Small intestine (tissue), 7 donors: ENCODE data around the gene LONRF3. TPM values are rescaled to one million over a fixed set of nuclear protein-coding genes. Genes with fewer than 3 reads are reported as not detected.
"Not testable (repeated sequence)": the region's sequence is repeated elsewhere in the genome, so short reads cannot be mapped to it uniquely, and the experiment has no call there.

ENCODE experiments used
- DNase-seq, 2 donors: peaks; one replicate each; pipeline versions ENCODE4 v3.0.0 to v3.0.0-alpha.2; 2013
- FAIRE-seq: peaks from 2 replicates; lab custom pipeline; 2012; peaks lifted over from hg19 to GRCh38; lab: Jason Lieb, UNC
- H3K27ac ChIP-seq, 3 donors: one replicate each; pipeline ENCODE4 v1.5.1; 2013; ENCODE audit warnings: low read length in 2 of 3, mild to moderate bottlenecking in 2 of 3, control low read depth in 1 of 3, inconsistent platforms in 1 of 3, low read depth in 1 of 3, moderate library complexity in 1 of 3
- H3K27me3 ChIP-seq, 3 donors: one replicate each; pipeline ENCODE4 v1.6.1; 2013; ENCODE audit warnings: low read length in 3 of 3, inconsistent platforms in 1 of 3; ENCODE audit not compliant: control insufficient read depth in 3 of 3, insufficient read depth in 3 of 3
- H3K36me3 ChIP-seq, 3 donors: one replicate each; pipeline ENCODE4 v1.6.1; 2013; ENCODE audit warnings: low read length in 3 of 3, inconsistent platforms in 1 of 3, low read depth in 1 of 3, mild to moderate bottlenecking in 1 of 3, moderate library complexity in 1 of 3; ENCODE audit not compliant: control insufficient read depth in 3 of 3, insufficient read depth in 2 of 3
- H3K4me1 ChIP-seq, 3 donors: one replicate each; pipeline ENCODE4 v1.6.1; 2013; ENCODE audit warnings: low read length in 2 of 3, inconsistent platforms in 1 of 3, low read depth in 1 of 3, mild to moderate bottlenecking in 1 of 3, moderate library complexity in 1 of 3; ENCODE audit not compliant: control insufficient read depth in 3 of 3, insufficient read depth in 2 of 3
- H3K4me3 ChIP-seq, 3 donors: one replicate each; pipeline ENCODE4 v1.5.1; 2013; ENCODE audit warnings: low read length in 3 of 3, control low read depth in 1 of 3, inconsistent platforms in 1 of 3, low read depth in 1 of 3, mild to moderate bottlenecking in 1 of 3, moderate library complexity in 1 of 3
- H3K9me3 ChIP-seq, 2 donors: one replicate each; pipeline ENCODE4 v1.6.1; 2013; ENCODE audit warnings: low read depth in 1 of 2, low read length in 1 of 2; ENCODE audit not compliant: control insufficient read depth in 2 of 2, insufficient read depth in 1 of 2
- WGBS, 3 donors: extraction: QIAGEN DNeasy Blood & Tissue Kit; methylation state at CpG; one replicate each; pipeline ENCODE4 v1.1.7; 2013; 5-methylcytosine and 5-hydroxymethylcytosine counted together
- polyA plus RNA-seq, 4 donors: library from polyadenylated mRNA; stranded (reverse) in 3 of 4; unstranded in 1 of 4; fragments of 200-250 nt in 3 of 4; fragments of 120-200 nt in 1 of 4; gene quantifications; one replicate each; pipeline versions ENCODE4 v1.2.1 to v1.2.3, GENCODE V29; 2013
- donor health status: healthy with polysubstance abuse.
- donor health status: control.
- donor health status: control.
- donor health status: Bipolar disorder and iron deficiency.
- donor health status: healthy.

Gene LONRF3
- polyA plus RNA-seq, 4 donors, result 2.0 to 3.4 (median 2.3) TPM

DNA sequence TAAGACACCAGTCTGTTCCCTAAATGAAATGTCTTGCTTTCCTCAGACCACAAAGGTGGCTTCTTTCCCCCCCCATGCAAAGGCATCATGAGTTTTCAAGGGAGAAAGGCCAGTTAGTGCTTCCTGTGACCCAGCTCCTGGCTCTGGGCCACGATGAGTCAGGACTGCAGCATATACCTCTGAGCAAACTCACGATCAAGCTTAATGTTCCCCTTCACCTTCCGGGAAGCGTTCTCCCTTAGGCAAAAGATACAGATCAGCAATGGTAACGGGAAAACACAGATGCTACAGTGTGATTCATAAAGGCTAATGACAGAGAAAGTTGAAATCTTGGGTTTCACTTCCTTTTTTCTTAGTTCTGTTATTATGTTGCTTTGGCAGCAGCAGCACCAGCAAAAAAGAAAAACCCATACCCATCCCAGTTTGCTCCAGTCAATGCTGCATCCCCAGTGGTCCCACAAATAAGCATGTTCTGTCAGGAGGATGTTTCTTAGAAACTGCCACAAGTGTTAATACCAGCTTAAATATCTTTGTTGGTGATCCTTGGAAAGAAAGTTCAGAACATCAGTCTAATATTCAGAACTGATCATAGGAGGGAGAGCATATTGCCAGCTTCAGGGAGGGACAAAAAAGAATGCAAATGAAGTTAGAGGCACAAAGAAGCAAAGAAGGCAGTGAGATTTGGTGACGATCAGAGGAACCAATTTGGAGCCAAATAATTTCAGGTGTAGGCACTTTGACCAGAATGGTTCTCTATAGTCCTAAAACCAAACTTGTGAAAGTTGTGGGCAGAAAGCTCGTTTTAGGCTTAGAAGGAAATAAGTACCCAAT, 41.2 kb downstream of the LONRF3 start:
- H3K27ac ChIP-seq, result no peak overlapping the region
- 37 to 44% (median 39%) methylated on average over 7 of the region's 7 CpGs for WGBS, 3 donors
- H3K4me1 ChIP-seq, result no peaks in the 10 kb centered on the region
- H3K4me3 ChIP-seq, result no peak overlapping the region
- H3K27me3 ChIP-seq, result no peaks in the 10 kb centered on the region
- FAIRE-seq, result no peak
- H3K36me3 ChIP-seq, result peaks cover 0 to 11% (median 0%) of the 10 kb centered on the region in 3 donors
- H3K9me3 ChIP-seq, result no peaks in the 10 kb centered on the region
- DNase-seq, result peak in 1 of 2 donors; percentile 15

DNA sequence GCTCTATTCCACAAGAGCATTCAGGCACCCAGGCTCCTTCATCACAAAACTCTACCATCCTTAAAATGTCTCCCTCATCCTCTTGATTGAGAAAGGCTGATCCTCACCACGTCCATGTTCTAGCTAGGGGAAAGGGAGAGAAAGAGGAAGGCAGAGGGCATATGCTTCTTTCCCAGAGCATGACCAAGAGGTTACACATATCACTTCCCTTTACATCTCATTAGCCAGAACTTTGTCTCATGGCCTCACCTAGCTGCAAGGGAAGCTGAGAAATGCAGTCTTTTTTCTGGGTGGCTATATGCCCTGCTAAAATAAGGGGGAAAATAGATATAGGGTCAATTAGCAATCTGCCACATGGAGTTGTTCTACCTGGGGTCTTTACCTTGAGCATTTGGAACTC, 42.7 kb downstream of the LONRF3 start:
- no peak for FAIRE-seq
- no peak overlapping the region for H3K27ac ChIP-seq
- whole genome bisulfite sequencing, 3 donors, result 43 to 100% (median 77%) methylated on average over 1 of the region's 1 CpG
- no peaks in the 10 kb centered on the region for H3K27me3 ChIP-seq
- H3K4me3 ChIP-seq, result no peak overlapping the region
- H3K4me1 ChIP-seq, result no peaks in the 10 kb centered on the region
- H3K9me3 ChIP-seq, result no peaks in the 10 kb centered on the region
- no peak for DNase-seq
- H3K36me3 ChIP-seq, result peaks cover 0 to 8% (median 0%) of the 10 kb centered on the region in 3 donors

DNA sequence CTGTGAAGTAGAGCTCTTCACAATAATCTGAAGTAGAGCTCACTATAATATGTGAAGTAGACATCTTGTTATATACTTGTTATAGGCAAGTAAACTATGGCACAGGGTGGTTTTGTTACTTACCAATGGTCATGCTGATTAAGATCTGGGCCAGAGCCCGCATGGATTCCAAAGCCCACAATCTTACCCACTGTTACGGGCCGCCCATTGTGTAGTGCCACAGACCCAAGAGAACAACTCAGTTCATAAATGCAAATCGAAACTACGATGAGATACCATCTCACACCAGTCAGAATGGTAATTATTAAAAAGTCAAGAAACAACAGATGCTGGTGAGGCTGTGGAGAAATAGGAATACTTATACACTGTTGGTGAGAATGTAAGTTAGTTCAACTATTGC, 51.5 kb downstream of the LONRF3 start:
- Histone ChIP-seq H3K27ac (no peak overlapping the region), H3K27me3 (no peaks in the 10 kb centered on the region), H3K4me1 (no peaks in the 10 kb centered on the region), H3K9me3 (no peaks in the 10 kb centered on the region), H3K36me3 (no peaks in the 10 kb centered on the region), H3K4me3 (no peak overlapping the region)
- no peak for DNase-seq
- 93 to 97% (median 94%) methylated on average over 5 of the region's 5 CpGs for WGBS, 3 donors
- no peak for FAIRE-seq

DNA sequence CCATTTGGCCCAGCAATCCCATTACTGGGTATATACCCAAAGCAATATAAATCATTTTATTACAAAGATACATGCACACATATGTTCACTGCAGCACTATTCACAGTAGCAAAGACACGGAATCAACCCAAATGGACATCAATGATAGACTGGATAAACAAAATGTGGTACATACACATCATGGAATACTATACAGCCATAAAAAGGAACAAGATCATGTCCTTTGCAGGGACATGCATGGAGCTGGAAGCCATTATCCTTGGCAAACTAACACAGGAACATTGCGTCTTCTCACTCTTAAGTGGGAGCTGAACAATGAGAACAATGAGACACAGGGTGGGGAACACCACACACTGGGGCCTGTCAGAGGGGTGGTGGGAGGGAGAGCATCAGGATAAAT, 51.9 kb downstream of the LONRF3 start:
- H3K27ac ChIP-seq, H3K36me3 ChIP-seq, H3K4me1 ChIP-seq, DNase-seq, H3K27me3 ChIP-seq, FAIRE-seq, H3K4me3 ChIP-seq, H3K9me3 ChIP-seq: not testable (repeated sequence)
- 89 to 93% (median 91%) methylated on average over 2 of the region's 2 CpGs for WGBS, 3 donors

DNA sequence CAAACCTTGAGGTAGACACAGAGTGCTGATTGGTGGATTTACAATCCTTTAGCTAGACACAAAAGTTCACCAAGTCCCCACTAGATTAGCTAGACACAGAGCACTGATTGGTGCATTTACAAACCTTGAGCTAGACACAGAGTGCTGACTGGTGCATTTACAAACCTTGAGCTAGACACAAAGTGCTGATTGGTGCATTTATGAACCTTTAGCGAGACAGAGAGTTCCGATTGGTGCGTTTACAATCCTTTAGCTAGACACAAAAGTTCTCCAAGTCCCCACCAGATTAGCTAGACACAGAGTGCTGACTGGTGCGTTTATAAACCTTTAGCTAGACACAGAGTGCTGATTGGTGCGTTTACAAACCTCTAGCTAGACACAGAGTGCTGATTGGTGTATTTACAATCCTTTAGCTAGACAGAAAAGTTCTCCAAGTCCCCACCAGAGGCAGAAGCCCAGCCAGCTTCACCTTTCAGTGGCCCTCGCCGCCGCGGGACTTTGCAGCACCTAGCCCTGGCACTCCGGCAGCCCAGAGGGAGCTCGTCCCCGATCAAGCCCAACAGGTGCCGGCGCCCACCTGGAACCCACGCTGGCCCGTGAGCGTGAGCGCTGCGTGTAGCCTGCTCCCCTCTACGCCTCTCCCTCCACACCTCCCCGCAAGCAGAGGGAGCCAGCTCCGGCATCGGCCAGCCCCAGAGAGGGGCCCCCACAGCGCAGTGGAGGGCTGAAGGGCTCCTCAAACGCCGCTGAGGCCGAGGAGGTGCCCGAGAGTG, 53.7 kb downstream of the LONRF3 start:
- 93 to 97% (median 95%) methylated on average over 21 to 28 of the region's 28 CpGs for WGBS, 3 donors
- FAIRE-seq, result not testable (repeated sequence)

DNA sequence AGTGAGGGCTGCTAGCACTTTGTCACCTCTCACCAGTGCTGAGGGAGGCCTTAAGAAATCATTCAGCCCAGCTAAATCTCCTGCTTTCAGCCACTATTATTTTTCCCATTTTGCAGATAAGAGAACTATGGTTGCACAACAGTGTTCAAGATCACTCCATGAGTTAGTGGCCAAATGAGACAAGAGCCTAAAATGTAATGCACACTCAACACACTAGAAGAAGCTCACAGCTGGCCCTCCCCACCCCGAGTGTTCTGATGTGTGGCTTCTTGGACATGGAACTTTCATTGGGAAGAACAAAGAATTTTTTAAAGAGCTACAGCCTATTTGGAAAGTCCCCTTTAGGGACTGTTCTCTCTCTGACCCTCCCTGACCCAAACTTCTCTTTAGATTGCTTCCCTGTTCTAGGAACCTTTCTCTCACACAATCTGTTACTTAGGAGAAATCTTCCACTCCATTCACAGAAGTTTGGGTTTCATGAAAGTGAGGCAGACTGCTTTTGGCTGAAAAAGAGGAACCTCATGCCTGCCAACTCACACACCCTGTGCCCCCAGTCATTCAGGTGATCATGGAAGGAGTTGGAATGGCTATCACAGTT, 54.4 kb downstream of the LONRF3 start:
- 50 to 80% (median 61%) methylated on average over 1 of the region's 1 CpG for WGBS, 3 donors
- no peak for FAIRE-seq

More for the DNA sequence above, 53.7 kb downstream of the LONRF3 start:
- H3K9me3 ChIP-seq, H3K27ac ChIP-seq, H3K27me3 ChIP-seq, DNase-seq, H3K4me1 ChIP-seq, H3K36me3 ChIP-seq, H3K4me3 ChIP-seq: not testable (repeated sequence)

DNA sequence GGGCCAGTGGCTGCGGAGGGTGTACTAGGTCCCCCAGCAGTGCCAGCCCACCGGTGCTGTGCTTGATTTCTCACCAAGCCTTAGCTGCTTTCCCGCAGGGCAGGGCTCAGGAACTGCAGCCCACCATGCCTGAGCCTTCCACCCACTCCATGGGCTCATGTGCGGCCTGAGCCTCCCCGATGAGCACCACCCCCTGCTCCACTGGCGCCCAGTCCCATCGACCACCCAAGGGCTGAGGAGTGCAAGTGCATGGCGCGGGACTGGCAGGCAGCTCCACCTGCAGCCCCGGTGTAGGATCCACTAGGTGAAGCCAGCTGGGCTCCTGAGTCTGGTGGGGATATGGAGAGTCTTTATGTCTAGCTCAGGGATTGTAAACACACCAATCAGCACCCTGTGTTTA, 55.2 kb downstream of the LONRF3 start:
- not testable (repeated sequence) for DNase-seq, H3K36me3 ChIP-seq, H3K4me3 ChIP-seq, H3K4me1 ChIP-seq, H3K27ac ChIP-seq, H3K27me3 ChIP-seq, FAIRE-seq
- peaks cover 0 to 10% of the 10 kb centered on the region in 2 donors for H3K9me3 ChIP-seq
- WGBS, 3 donors, result 91 to 97% (median 95%) methylated on average over 5 to 10 of the region's 10 CpGs

More for the DNA sequence above, 54.4 kb downstream of the LONRF3 start:
- no peaks in the 10 kb centered on the region for H3K4me1 ChIP-seq
- H3K36me3 ChIP-seq, result no peaks in the 10 kb centered on the region
- no peak for DNase-seq
- no peak overlapping the region for H3K27ac ChIP-seq
- no peak overlapping the region for H3K4me3 ChIP-seq
- H3K9me3 ChIP-seq, result peaks cover 0 to 4% of the 10 kb centered on the region in 2 donors
- no peaks in the 10 kb centered on the region for H3K27me3 ChIP-seq

DNA sequence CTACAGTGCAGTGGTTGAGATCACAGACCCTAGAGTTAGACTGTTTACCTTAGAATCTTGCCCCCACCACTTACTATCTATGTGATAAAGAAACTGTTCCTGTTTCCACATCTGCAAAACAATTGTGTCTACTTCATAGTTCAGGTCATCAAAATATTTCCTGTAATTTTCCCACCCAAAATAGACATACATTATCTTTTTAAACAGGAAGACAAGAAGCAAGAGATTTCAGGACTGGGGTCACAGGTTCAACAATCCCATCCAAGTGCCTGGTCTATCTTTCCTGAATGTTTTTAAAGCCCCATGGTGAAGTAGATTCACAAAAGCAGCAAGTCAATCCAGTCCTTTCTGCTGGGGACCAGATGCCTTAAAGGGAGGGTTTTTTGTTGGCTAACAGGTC, 56.6 kb downstream of the LONRF3 start:
- DNase-seq (no peak), FAIRE-seq (no peak)
- H3K4me3 ChIP-seq, result no peak overlapping the region
- H3K27ac ChIP-seq, result no peak overlapping the region
- no peaks in the 10 kb centered on the region for H3K4me1 ChIP-seq
- no peaks in the 10 kb centered on the region for H3K36me3 ChIP-seq
- no peaks in the 10 kb centered on the region for H3K27me3 ChIP-seq
- peaks cover 0 to 10% of the 10 kb centered on the region in 2 donors for H3K9me3 ChIP-seq
